Trophoblast cell (in vitro differentiated cells and primary cell): ENCODE data around the gene AGBL4.

Experiments
- DNase-seq, 2 donors: peaks; one replicate each; pipeline ENCODE4 v3.0.0-alpha.2; 2016
- H2AFZ ChIP-seq: 2 replicates; pipeline ENCODE4 v1.6.1; 2013; ENCODE audit warnings: low read length, moderate library complexity, mild to moderate bottlenecking; ENCODE audit not compliant: insufficient read depth, poor library complexity
- H2AK5ac ChIP-seq: 2 replicates; pipeline ENCODE4 v1.6.1; 2013; ENCODE audit warnings: mild to moderate bottlenecking, low read length
- H2BK120ac ChIP-seq: 2 replicates; pipeline ENCODE4 v1.6.1; 2013; ENCODE audit warnings: low read length, mild to moderate bottlenecking, moderate library complexity; ENCODE audit not compliant: insufficient read depth, poor library complexity
- H2BK12ac ChIP-seq: 2 replicates; pipeline ENCODE4 v1.6.1; 2013; ENCODE audit warnings: mild to moderate bottlenecking, low read length, moderate library complexity
- H2BK5ac ChIP-seq: 2 replicates; pipeline ENCODE4 v1.6.1; 2013; ENCODE audit warnings: low read length, low read depth, moderate library complexity, mild to moderate bottlenecking; ENCODE audit not compliant: poor library complexity
- H3K14ac ChIP-seq: 2 replicates; pipeline ENCODE4 v1.6.1; 2013; ENCODE audit warnings: mild to moderate bottlenecking, low read length
- H3K18ac ChIP-seq: 2 replicates; pipeline ENCODE4 v1.6.1; 2013; ENCODE audit warnings: mild to moderate bottlenecking, low read length
- H3K23ac ChIP-seq: 2 replicates; pipeline ENCODE4 v1.6.1; 2013; ENCODE audit warnings: low read length
- H3K27ac ChIP-seq: 2 replicates; pipeline ENCODE4 v1.5.1; 2013; ENCODE audit warnings: low read depth, mild to moderate bottlenecking, inconsistent platforms, low read length, moderate library complexity
- H3K27me3 ChIP-seq: 2 replicates; pipeline ENCODE4 v1.6.1; 2013; ENCODE audit warnings: inconsistent platforms, mild to moderate bottlenecking, low read length, moderate library complexity; ENCODE audit not compliant: insufficient read depth
- H3K36me3 ChIP-seq, 2 experiments: 1 replicate in 1 of 2; 2 replicates in 1 of 2; pipeline ENCODE4 v1.6.1; 2013; ENCODE audit warnings: low read length in 2 of 2, mild to moderate bottlenecking in 2 of 2, moderate library complexity in 1 of 2; ENCODE audit not compliant: insufficient read depth in 2 of 2, control insufficient read depth in 1 of 2
- H3K4ac ChIP-seq: 2 replicates; pipeline ENCODE4 v1.6.1; 2013; ENCODE audit warnings: low read depth, mild to moderate bottlenecking, low read length, moderate library complexity
- H3K4me1 ChIP-seq, 2 experiments: 1 replicate in 1 of 2; 2 replicates in 1 of 2; pipeline ENCODE4 v1.6.1; 2013; ENCODE audit warnings: low read length in 2 of 2, mild to moderate bottlenecking in 2 of 2, moderate library complexity in 1 of 2; ENCODE audit not compliant: insufficient read depth in 2 of 2, control insufficient read depth in 1 of 2
- H3K4me2 ChIP-seq: 2 replicates; pipeline ENCODE4 v1.6.1; 2013; ENCODE audit warnings: inconsistent platforms, mild to moderate bottlenecking, low read length, moderate library complexity
- H3K4me3 ChIP-seq: 2 replicates; pipeline ENCODE4 v1.5.1; 2013; ENCODE audit warnings: mild to moderate bottlenecking, low read depth, low read length, inconsistent platforms
- H3K79me1 ChIP-seq: one replicate; pipeline ENCODE4 v1.6.1; 2013; ENCODE audit warnings: low read length
- H3K79me2 ChIP-seq: 2 replicates; pipeline ENCODE4 v1.6.1; 2013; ENCODE audit warnings: low read length, mild to moderate bottlenecking; ENCODE audit not compliant: control insufficient read depth, insufficient read depth, poor library complexity
- H3K9ac ChIP-seq: 2 replicates; pipeline ENCODE4 v1.6.1; 2013; ENCODE audit warnings: mild to moderate bottlenecking, low read length
- H3K9me3 ChIP-seq: 2 replicates; pipeline ENCODE4 v1.6.1; 2013; ENCODE audit warnings: low read depth, mild to moderate bottlenecking, control low read depth, inconsistent platforms, low read length; ENCODE audit not compliant: insufficient read depth
- H4K12ac ChIP-seq: 2 replicates; pipeline ENCODE4 v1.6.1; 2013; ENCODE audit warnings: low read depth, mild to moderate bottlenecking, low read length, moderate library complexity
- H4K8ac ChIP-seq: 2 replicates; pipeline ENCODE4 v1.6.1; 2013; ENCODE audit warnings: low read depth, mild to moderate bottlenecking, low read length, moderate library complexity
- H4K91ac ChIP-seq: one replicate; pipeline ENCODE4 v1.6.1; 2013; ENCODE audit warnings: low read depth, mild to moderate bottlenecking, low read length, moderate library complexity
- WGBS: extraction: QIAGEN DNeasy Blood & Tissue Kit; methylation state at CpG from one replicate; pipeline ENCODE4 v1.1.7; 2013; ENCODE audit warnings: missing lambda C conversion rate; ENCODE audit not compliant: insufficient read length, insufficient coverage; ENCODE audit errors: extremely low coverage; 5-methylcytosine and 5-hydroxymethylcytosine counted together

AGBL4 gene

DNA sequence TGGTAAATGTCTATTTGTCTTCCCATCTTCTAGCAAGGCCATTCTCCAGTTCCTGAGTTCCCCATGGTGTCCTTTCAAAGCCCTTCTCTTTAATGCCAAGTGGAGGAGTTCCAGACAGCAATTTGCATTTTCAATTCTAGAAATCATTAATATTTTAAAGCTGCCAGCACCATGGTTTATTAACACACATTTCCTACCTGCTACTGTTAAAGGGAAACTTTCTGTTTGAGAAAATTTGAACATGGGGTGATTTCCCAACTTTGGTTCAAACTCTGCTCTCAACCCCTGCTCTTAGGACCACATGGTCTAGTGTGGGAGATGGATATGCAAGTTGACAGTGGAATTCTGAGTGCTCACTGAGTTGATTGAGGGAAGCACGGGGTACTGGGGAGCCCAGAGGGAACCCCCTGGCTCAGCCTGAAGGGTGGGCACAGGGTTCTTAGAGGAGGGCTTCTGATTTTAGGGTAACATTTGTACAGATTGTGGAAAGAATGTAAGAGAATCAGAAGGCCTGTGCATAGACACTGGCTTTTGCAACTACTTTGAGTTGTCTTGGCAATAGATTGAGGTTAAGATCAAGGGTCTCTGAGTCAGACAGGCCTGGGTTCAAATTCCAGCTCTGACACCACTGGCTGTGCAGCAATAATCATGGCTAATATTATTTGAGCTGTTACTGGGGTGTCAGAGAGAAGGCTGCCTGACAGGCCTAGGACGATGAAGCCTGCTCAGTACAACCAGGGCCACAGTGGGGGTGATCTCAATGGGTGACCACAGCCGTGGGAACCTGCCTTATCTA, 1344.8 kb downstream of the AGBL4 start:
- no peak overlapping the region for H4K12ac ChIP-seq
- no CpG with 5 or more reads among the region's 3 CpGs for WGBS
- no peak overlapping the region for H3K4me2 ChIP-seq
- no peaks in the 10 kb centered on the region for H3K36me3 ChIP-seq
- no peak overlapping the region for H3K27ac ChIP-seq
- no peak overlapping the region for H3K23ac ChIP-seq
- H3K79me1 ChIP-seq, result no peaks in the 10 kb centered on the region
- H3K4me1 ChIP-seq, result no peaks in the 10 kb centered on the region
- no peak overlapping the region for H4K8ac ChIP-seq
- H2BK120ac ChIP-seq, result no peak overlapping the region
- H3K14ac ChIP-seq, result no peak overlapping the region
- H2AK5ac ChIP-seq, result no peak overlapping the region
- no peak overlapping the region for H3K9ac ChIP-seq
- no peak overlapping the region for H3K4me3 ChIP-seq
- no peak overlapping the region for H4K91ac ChIP-seq
- no peak overlapping the region for H3K4ac ChIP-seq
- no peaks in the 10 kb centered on the region for H3K79me2 ChIP-seq
- no peaks in the 10 kb centered on the region for H3K9me3 ChIP-seq
- no peak overlapping the region for H3K18ac ChIP-seq
- H2BK12ac ChIP-seq, result no peak overlapping the region
- H2AFZ ChIP-seq, result no peak overlapping the region
- no peak for DNase-seq
- H3K27me3 ChIP-seq, result no peaks in the 10 kb centered on the region
- H2BK5ac ChIP-seq, result no peak overlapping the region

DNA sequence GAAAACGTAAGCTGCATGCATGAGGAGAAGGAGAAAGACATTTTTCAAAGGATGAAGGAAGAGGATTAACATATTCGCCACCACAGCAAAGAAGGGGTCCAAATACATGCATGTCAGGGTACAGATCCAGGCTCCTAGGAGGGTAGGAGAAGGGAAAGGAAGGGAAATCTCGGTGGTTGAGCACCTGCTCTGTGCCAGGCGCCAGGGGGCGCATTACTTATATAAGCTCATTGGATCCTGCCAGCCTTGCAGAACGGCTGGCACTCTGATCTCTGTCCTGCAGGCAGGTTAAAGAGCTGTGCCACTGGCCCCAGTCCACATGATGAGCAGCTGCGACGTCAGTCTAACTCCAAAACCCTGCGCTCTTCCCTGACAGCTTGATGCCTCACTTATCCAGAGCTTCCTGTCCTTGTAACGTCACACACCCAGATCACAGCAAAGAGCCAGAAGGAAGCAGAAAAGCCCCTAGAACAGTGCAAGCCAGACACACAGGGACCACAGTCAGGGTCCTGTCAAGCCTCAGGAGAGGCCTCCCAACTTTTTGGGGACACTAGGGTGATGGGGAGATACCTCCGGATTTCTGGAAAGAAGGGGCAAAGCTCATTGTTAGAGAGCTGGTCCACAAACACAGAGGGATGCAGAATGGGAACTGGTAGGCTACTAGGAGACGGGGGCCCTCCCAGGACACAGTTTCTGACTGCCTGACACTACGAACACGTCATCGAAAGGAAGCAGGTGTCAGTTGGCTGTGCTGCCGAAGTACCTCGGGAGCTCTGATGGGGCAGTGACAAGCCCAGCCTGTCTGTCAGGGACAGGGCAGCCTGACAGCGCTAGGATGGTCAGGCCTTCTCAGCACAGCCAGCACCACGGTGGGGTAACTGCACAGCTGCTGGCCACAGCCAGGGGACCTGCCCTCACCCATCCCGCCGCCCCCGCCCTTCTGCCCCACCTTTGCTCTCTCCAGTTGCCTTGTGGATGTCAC, 1346.2 kb downstream of the AGBL4 start:
- H3K14ac ChIP-seq, result no peak overlapping the region
- peak; percentile 41 to 68 for DNase-seq
- H3K36me3 ChIP-seq, result no peaks in the 10 kb centered on the region
- H3K4me1 ChIP-seq, result no peaks in the 10 kb centered on the region
- no peak overlapping the region for H2BK120ac ChIP-seq
- WGBS, result no CpG with 5 or more reads among the region's 22 CpGs
- no peak overlapping the region for H3K4me2 ChIP-seq
- H3K4ac ChIP-seq, result no peak overlapping the region
- no peaks in the 10 kb centered on the region for H3K79me2 ChIP-seq
- no peaks in the 10 kb centered on the region for H3K9me3 ChIP-seq
- no peaks in the 10 kb centered on the region for H3K79me1 ChIP-seq
- no peak overlapping the region for H4K91ac ChIP-seq
- no peak overlapping the region for H3K27ac ChIP-seq
- H2AK5ac ChIP-seq, result no peak overlapping the region
- no peak overlapping the region for H3K9ac ChIP-seq
- no peak overlapping the region for H2BK5ac ChIP-seq
- H3K23ac ChIP-seq, result no peak overlapping the region
- H4K8ac ChIP-seq, result no peak overlapping the region
- H3K4me3 ChIP-seq, result no peak overlapping the region
- H3K18ac ChIP-seq, result no peak overlapping the region
- H4K12ac ChIP-seq, result no peak overlapping the region
- no peak overlapping the region for H2AFZ ChIP-seq
- no peak overlapping the region for H2BK12ac ChIP-seq
- no peaks in the 10 kb centered on the region for H3K27me3 ChIP-seq

DNA sequence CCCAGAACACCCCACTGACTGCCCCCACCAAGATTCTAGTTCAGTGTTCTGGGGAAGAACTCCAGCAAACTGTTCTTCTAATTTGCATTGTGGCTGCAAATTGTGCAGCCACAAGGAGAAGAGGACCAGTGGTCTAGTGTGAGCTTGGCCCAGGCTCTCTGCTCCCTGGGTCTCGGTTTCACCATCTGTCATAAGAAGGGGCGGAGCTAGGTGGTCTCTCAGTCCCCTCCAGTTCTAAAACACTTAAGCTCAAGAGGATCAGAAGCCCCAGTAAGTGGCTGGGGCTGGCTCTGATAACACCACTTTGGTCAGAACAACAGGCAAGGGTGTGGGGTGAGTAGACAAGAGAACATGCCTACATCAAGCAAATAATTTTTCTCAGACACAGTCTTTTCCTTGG, 1346.9 kb downstream of the AGBL4 start:
- Histone ChIP-seq H2BK12ac (no peak overlapping the region), H4K8ac (no peak overlapping the region), H2BK5ac (no peak overlapping the region), H3K27me3 (no peaks in the 10 kb centered on the region), H3K4me1 (no peaks in the 10 kb centered on the region), H3K36me3 (no peaks in the 10 kb centered on the region), H3K23ac (no peak overlapping the region), H4K91ac (no peak overlapping the region), H2AK5ac (no peak overlapping the region), H2AFZ (no peak overlapping the region), H3K27ac (no peak overlapping the region), H3K9me3 (no peaks in the 10 kb centered on the region), H4K12ac (no peak overlapping the region), H3K9ac (no peak overlapping the region), H3K18ac (no peak overlapping the region), H3K79me2 (no peaks in the 10 kb centered on the region), H3K14ac (no peak overlapping the region), H3K4ac (no peak overlapping the region), H2BK120ac (no peak overlapping the region), H3K4me3 (no peak overlapping the region), H3K4me2 (no peak overlapping the region), H3K79me1 (no peaks in the 10 kb centered on the region)
- no peak for DNase-seq
- no CpG with 5 or more reads among the region's 2 CpGs for whole genome bisulfite sequencing

DNA sequence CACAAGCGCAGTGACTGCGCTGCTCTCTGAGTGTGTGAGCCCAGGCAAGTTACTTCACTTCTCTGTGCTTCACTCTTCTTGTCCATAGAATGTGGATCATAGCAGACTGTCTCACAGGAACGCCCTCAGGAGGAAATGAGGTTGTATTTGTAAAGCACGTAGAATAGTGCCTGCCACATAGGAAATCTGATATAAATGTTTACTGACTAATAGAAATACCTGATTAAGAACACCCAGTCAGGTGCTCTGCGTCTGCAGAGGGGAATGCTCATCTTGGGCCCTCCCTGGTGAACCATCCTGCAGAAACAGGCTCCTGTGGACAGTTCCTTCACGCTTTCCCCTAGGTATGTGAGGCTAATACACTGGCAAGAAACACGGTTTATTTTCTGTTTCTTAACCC, 1347.4 kb downstream of the AGBL4 start:
- H3K18ac ChIP-seq, result no peak overlapping the region
- no peak overlapping the region for H4K12ac ChIP-seq
- H3K9me3 ChIP-seq, result no peaks in the 10 kb centered on the region
- no peak overlapping the region for H3K9ac ChIP-seq
- no peak overlapping the region for H2AFZ ChIP-seq
- H3K36me3 ChIP-seq, result no peaks in the 10 kb centered on the region
- DNase-seq, result no peak
- no peak overlapping the region for H4K8ac ChIP-seq
- H3K79me2 ChIP-seq, result no peaks in the 10 kb centered on the region
- no peaks in the 10 kb centered on the region for H3K79me1 ChIP-seq
- H3K27ac ChIP-seq, result no peak overlapping the region
- no peak overlapping the region for H3K23ac ChIP-seq
- no peaks in the 10 kb centered on the region for H3K4me1 ChIP-seq
- no peak overlapping the region for H2AK5ac ChIP-seq
- no peak overlapping the region for H3K4me3 ChIP-seq
- no CpG with 5 or more reads among the region's 7 CpGs for WGBS
- no peak overlapping the region for H2BK120ac ChIP-seq
- no peak overlapping the region for H2BK5ac ChIP-seq
- H2BK12ac ChIP-seq, result no peak overlapping the region
- H3K27me3 ChIP-seq, result no peaks in the 10 kb centered on the region
- H3K4ac ChIP-seq, result no peak overlapping the region
- H4K91ac ChIP-seq, result no peak overlapping the region
- H3K14ac ChIP-seq, result no peak overlapping the region
- H3K4me2 ChIP-seq, result no peak overlapping the region
